Osteoblast (primary cell): ENCODE measurements around the gene FLT3. TPM values are rescaled to one million over a fixed set of nuclear protein-coding genes. Genes with fewer than 3 reads are reported as not detected.

Experiments used
- DNase-seq: peaks from one replicate; pipeline ENCODE4 v3.0.0; 2011; ENCODE audit warnings: low spot score, mixed read lengths; ENCODE audit not compliant: insufficient read length; ENCODE audit errors: missing footprints
- H2AFZ ChIP-seq: 2 replicates; pipeline ENCODE4 v1.6.0; 2011; ENCODE audit warnings: mild to moderate bottlenecking, low read length
- H3K27ac ChIP-seq: 2 replicates; pipeline ENCODE4 v1.5.1; 2011; ENCODE audit warnings: mild to moderate bottlenecking, low read depth, low read length, moderate library complexity
- H3K27me3 ChIP-seq: 2 replicates; pipeline ENCODE4 v1.6.0; 2012; ENCODE audit warnings: mild to moderate bottlenecking, control low read depth, inconsistent platforms, low read length, moderate library complexity; ENCODE audit not compliant: insufficient read depth
- H3K36me3 ChIP-seq: 2 replicates; pipeline ENCODE4 v1.5.1; 2011; ENCODE audit warnings: mild to moderate bottlenecking, low read length, control low read depth, moderate library complexity; ENCODE audit not compliant: insufficient read depth
- H3K4me1 ChIP-seq: 2 replicates; pipeline ENCODE4 v1.5.1; 2011; ENCODE audit warnings: mild to moderate bottlenecking, low read length, control low read depth, moderate library complexity; ENCODE audit not compliant: insufficient read depth
- H3K4me2 ChIP-seq: 2 replicates; pipeline ENCODE4 v1.6.0; 2011; ENCODE audit warnings: mild to moderate bottlenecking, low read length; ENCODE audit not compliant: insufficient read depth
- H3K4me3 ChIP-seq: fragments of 200-600 bp; sonication (generic); 3 replicates; pipeline ENCODE4 v1.5.1; 2012; ENCODE audit warnings: mild to moderate bottlenecking, low read length, inconsistent platforms; ENCODE audit not compliant: insufficient read depth
- H3K79me2 ChIP-seq: 2 replicates; pipeline ENCODE4 v1.6.0; 2012; ENCODE audit warnings: mild to moderate bottlenecking, low read length, control low read depth, inconsistent platforms; ENCODE audit not compliant: insufficient read depth
- H3K9me3 ChIP-seq: 2 replicates; pipeline ENCODE4 v1.5.1; 2011; ENCODE audit warnings: low read depth, low read length, control low read depth
- H4K20me1 ChIP-seq: 2 replicates; pipeline ENCODE4 v1.6.0; 2012; ENCODE audit warnings: mild to moderate bottlenecking, low read length, control low read depth; ENCODE audit not compliant: insufficient read depth
- total RNA-seq: library from RNA; depleted of rRNA; stranded (reverse); fragments of >200 nt; gene quantifications from 2 replicates; pipeline ENCODE4 v1.2.3, GENCODE V29; 2012
- TF ChIP-seq, protein P1 (sequence below): IDR thresholded peaks from 2 replicates; pipeline ENCODE4 v1.5.1; 2011; ENCODE audit warnings: mild to moderate bottlenecking, low read depth, low read length, moderate library complexity; ENCODE audit errors: extremely low read depth

The FLT3 gene
- total RNA-seq, 1 donor: not detected

DNA sequence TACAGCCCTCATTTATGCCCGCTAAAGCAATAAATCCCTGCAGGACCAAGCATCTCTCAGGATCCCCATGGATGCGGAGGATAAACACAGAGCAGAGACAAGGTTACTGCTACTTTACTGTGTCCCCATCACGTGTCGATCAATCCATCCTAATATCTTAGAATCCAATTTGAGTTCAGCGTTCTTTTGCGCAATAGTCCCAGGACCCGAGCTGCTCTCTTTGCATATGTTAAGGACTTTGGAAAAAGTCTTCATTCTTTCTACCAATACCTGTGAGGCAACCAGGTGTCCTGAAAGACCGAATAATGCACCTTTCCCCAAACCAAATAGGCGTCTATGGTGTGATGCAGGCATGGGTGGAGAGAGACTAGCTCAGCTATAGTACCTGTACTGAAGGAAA is 73.9 kb downstream of the FLT3 start:
- no peaks in the 10 kb centered on the region for H4K20me1 ChIP-seq
- H3K4me2 ChIP-seq: no peak overlapping the region
- no peak overlapping the region for H3K4me3 ChIP-seq
- no peak for DNase-seq
- H2AFZ ChIP-seq: no peak overlapping the region
- TF ChIP-seq, protein P1, sequence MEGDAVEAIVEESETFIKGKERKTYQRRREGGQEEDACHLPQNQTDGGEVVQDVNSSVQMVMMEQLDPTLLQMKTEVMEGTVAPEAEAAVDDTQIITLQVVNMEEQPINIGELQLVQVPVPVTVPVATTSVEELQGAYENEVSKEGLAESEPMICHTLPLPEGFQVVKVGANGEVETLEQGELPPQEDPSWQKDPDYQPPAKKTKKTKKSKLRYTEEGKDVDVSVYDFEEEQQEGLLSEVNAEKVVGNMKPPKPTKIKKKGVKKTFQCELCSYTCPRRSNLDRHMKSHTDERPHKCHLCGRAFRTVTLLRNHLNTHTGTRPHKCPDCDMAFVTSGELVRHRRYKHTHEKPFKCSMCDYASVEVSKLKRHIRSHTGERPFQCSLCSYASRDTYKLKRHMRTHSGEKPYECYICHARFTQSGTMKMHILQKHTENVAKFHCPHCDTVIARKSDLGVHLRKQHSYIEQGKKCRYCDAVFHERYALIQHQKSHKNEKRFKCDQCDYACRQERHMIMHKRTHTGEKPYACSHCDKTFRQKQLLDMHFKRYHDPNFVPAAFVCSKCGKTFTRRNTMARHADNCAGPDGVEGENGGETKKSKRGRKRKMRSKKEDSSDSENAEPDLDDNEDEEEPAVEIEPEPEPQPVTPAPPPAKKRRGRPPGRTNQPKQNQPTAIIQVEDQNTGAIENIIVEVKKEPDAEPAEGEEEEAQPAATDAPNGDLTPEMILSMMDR: no peak
- no peaks in the 10 kb centered on the region for H3K79me2 ChIP-seq
- H3K27me3 ChIP-seq: no peaks in the 10 kb centered on the region
- H3K36me3 ChIP-seq: no peaks in the 10 kb centered on the region
- peaks cover 11% of the 10 kb centered on the region for H3K4me1 ChIP-seq
- H3K27ac ChIP-seq: no peak overlapping the region
- H3K9me3 ChIP-seq: no peaks in the 10 kb centered on the region

- no peaks in the 10 kb centered on the region for H4K20me1 ChIP-seq
- TF ChIP-seq, protein P1: no peak
- no peak overlapping the region for H3K4me3 ChIP-seq
- DNase-seq: no peak
- H3K4me1 ChIP-seq: peaks cover 11% of the 10 kb centered on the region
- no peak overlapping the region for H3K27ac ChIP-seq
- H3K27me3 ChIP-seq: no peaks in the 10 kb centered on the region
- H2AFZ ChIP-seq: peak overlapping the region; percentile 26
- H3K4me2 ChIP-seq: no peak overlapping the region
- H3K9me3 ChIP-seq: no peaks in the 10 kb centered on the region
- H3K79me2 ChIP-seq: no peaks in the 10 kb centered on the region
- no peaks in the 10 kb centered on the region for H3K36me3 ChIP-seq
Measured at GRCh38 chr13:28022848-28023518, 77.4 kb downstream of the FLT3 start.

- Histone ChIP-seq H3K9me3 (no peaks in the 10 kb centered on the region), H3K79me2 (no peaks in the 10 kb centered on the region), H4K20me1 (no peaks in the 10 kb centered on the region), H2AFZ (no peak overlapping the region), H3K36me3 (no peaks in the 10 kb centered on the region), H3K4me2 (no peak overlapping the region), H3K4me1 (no peaks in the 10 kb centered on the region), H3K4me3 (no peak overlapping the region), H3K27ac (no peak overlapping the region), H3K27me3 (no peaks in the 10 kb centered on the region)
- TF ChIP-seq, protein P1: no peak
- DNase-seq: no peak
Measured at GRCh38 chr13:28014301-28014700, 86.1 kb downstream of the FLT3 start.

DNA sequence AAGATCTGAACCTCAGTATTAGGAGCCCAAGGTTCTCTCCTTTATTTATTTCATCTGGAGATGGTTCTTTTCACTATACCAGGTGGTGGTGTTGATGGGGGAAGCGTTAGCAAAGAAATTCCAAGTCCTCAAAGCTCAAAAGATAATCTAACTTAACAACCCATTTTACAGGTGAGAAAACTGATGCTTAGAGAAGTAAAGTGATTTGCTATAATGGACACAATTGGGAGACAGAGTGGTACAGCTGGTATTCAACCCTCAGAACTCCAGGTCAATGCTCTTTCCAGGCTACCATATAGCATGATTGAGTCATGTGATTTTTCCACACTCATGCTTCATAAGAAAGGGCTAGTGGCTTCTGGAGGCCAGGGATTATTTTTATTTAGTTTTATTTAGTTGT is 86.9 kb downstream of the FLT3 start:
- Histone ChIP-seq H3K36me3 (no peaks in the 10 kb centered on the region), H3K79me2 (no peaks in the 10 kb centered on the region), H3K27ac (no peak overlapping the region), H3K4me2 (no peak overlapping the region), H3K4me3 (no peak overlapping the region), H3K9me3 (no peaks in the 10 kb centered on the region), H4K20me1 (no peaks in the 10 kb centered on the region), H3K27me3 (no peaks in the 10 kb centered on the region), H3K4me1 (no peaks in the 10 kb centered on the region), H2AFZ (no peak overlapping the region)
- no peak for DNase-seq
- TF ChIP-seq, protein P1: no peak
